A549 treated with CORT108297 at 1 μM for 4 hours (cell line): Measurements from ENCODE around the gene DLGAP5. TPM values are rescaled to one million over a fixed set of nuclear protein-coding genes. Genes with fewer than 3 reads are reported as not detected.

Experiments
- total RNA-seq: library from RNA; stranded (reverse); fragments of 200-300 nt; extraction: Qiagen RNA extraction; gene quantifications from 5 replicates; pipeline ENCODE4 v1.2.3, GENCODE V29; 2022

DLGAP5 gene
- 26.3 to 44.6 TPM (median 32.0 TPM) in 5 replicates for total RNA-seq

GRCh38 chr14:55191203-55192053 is at the start of gene DLGAP5:
Gene DLGAP5 (minus strand): TSS chr14:55191585. CDS start chr14:55189179, 2,406 bp downstream.

DNA sequence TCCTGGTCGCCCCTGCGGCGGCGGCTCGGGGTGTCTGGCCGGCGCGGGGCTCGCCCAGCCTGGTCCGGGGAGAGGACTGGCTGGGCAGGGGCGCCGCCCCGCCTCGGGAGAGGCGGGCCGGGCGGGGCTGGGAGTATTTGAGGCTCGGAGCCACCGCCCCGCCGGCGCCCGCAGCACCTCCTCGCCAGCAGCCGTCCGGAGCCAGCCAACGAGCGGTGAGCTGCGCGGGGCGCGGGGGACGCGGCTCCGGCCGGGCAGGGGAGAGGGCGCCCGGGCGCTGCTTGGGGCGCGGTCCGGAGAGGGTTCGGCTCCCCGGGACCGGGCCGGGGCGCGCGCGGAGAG is 62.3 kb downstream of the DLGAP5 start, which contains the start of gene LGALS3:
Gene LGALS3, plus strand, starts transcription at position 167 of the 342 bp plus-strand sequence. CDS start 8,122 bp downstream, outside the sequence.

Other genes starting within 250 kb of the DLGAP5 start
- gene WDHD1, start 164.5 kb downstream of the DLGAP5 start, total RNA-seq, result 9.9 to 13.7 TPM (median 11.7 TPM) in 5 replicates
- gene SOCS4, start 164.3 kb downstream of the DLGAP5 start, total RNA-seq, result 8.3 to 11.5 TPM (median 9.0 TPM) in 5 replicates
- 96.3 to 110 TPM (median 100.0 TPM) in 5 replicates for gene MAPK1IP1L, start 139.9 kb downstream of the DLGAP5 start, total RNA-seq
- gene LGALS3, start 62.3 kb downstream of the DLGAP5 start, total RNA-seq, result 166 to 207 TPM (median 187 TPM) in 5 replicates
- gene FBXO34, start 79.8 kb upstream of the DLGAP5 start, total RNA-seq, result 11.2 to 17.7 TPM (median 14.5 TPM) in 5 replicates
- gene ATG14, start 220.2 kb upstream of the DLGAP5 start, total RNA-seq, result 4.8 to 6.0 TPM (median 5.1 TPM) in 5 replicates
- gene TBPL2, start 249.0 kb upstream of the DLGAP5 start, total RNA-seq, result not detected in 5 replicates